Thymus (tissue), 11 donors: ENCODE results near the gene LARGE1. TPM values are rescaled to one million over a fixed set of nuclear protein-coding genes. Genes with fewer than 3 reads are reported as not detected.
A peak's percentile ranks its signal among the peaks of the same experiment; 100 is the strongest.
"Not testable (repeated sequence)": the region's sequence is repeated elsewhere in the genome, so short reads cannot be mapped to it uniquely, and the experiment has no call there.

Experiments
- DNase-seq, 9 donors: peaks; one replicate each; pipeline ENCODE4 v3.0.0-alpha.2; 2013; ENCODE audit warnings: low spot score in 9 of 9, low read depth in 6 of 9, missing footprints in 1 of 9
- H3K27ac ChIP-seq, 2 donors: one replicate each; pipeline ENCODE4 v1.5.1; 2013; ENCODE audit warnings: control low read depth in 1 of 2, low read depth in 1 of 2, low read length in 1 of 2, mild to moderate bottlenecking in 1 of 2, moderate library complexity in 1 of 2
- H3K27me3 ChIP-seq, 2 donors: one replicate each; pipeline ENCODE4 v1.5.1; 2013; ENCODE audit warnings: low read length in 1 of 2; ENCODE audit not compliant: control insufficient read depth in 2 of 2, insufficient read depth in 1 of 2
- H3K36me3 ChIP-seq, 2 donors: one replicate each; pipeline ENCODE4 v1.5.1; 2013; ENCODE audit warnings: low read length in 1 of 2, mild to moderate bottlenecking in 1 of 2, moderate library complexity in 1 of 2; ENCODE audit not compliant: control insufficient read depth in 2 of 2, insufficient read depth in 2 of 2
- H3K4me1 ChIP-seq, 2 donors: one replicate each; pipeline ENCODE4 v1.5.1; 2013; ENCODE audit warnings: low read length in 2 of 2; ENCODE audit not compliant: control insufficient read depth in 2 of 2, insufficient read depth in 2 of 2
- H3K4me3 ChIP-seq, 2 donors: one replicate each; pipeline ENCODE4 v1.5.1; 2013; ENCODE audit warnings: low read length in 2 of 2, control low read depth in 1 of 2, mild to moderate bottlenecking in 1 of 2
- H3K9me3 ChIP-seq, 2 donors: one replicate each; pipeline ENCODE4 v1.5.1; 2013; ENCODE audit warnings: low read length in 1 of 2, mild to moderate bottlenecking in 1 of 2; ENCODE audit not compliant: control insufficient read depth in 2 of 2, insufficient read depth in 1 of 2
- WGBS: extraction: QIAGEN DNeasy Blood & Tissue Kit; methylation state at CpG from one replicate; pipeline ENCODE4 v1.1.7; 2013; 5-methylcytosine and 5-hydroxymethylcytosine counted together
- polyA plus RNA-seq: library from polyadenylated mRNA; stranded (reverse); fragments of 200-250 nt; gene quantifications from one replicate; pipeline ENCODE4 v1.2.3, GENCODE V29; 2013
- total RNA-seq: library from RNA; stranded (reverse); fragments of 120-200 nt; gene quantifications from one replicate; pipeline ENCODE4 v1.2.4, GENCODE V29; 2013
- donor health status: healthy.

The LARGE1 gene
- total and polyA plus RNA-seq, 2 donors = 1.8 to 3.1 TPM

- DNase-seq = no peak
- no peak overlapping the region for H3K4me3 ChIP-seq
- 91% methylated on average over 12 of the region's 12 CpGs for WGBS
Measured at GRCh38 chr22:33861216-33861875, 58.9 kb downstream of the LARGE1 start.

GRCh38 chr22:33860386-33860785 is 59.9 kb downstream of the LARGE1 start:
- no peaks in the 10 kb centered on the region for H3K36me3 ChIP-seq
- 94% methylated on average over 8 of the region's 8 CpGs for WGBS

More at GRCh38 chr22:33861216-33861875, 58.9 kb downstream of the LARGE1 start:
- Histone ChIP-seq H3K9me3 (peaks cover 2 to 5% of the 10 kb centered on the region in 2 donors), H3K27ac (no peak overlapping the region), H3K4me1 (no peaks in the 10 kb centered on the region), H3K36me3 (no peaks in the 10 kb centered on the region), H3K27me3 (no peaks in the 10 kb centered on the region)

GRCh38 chr22:33859311-33859710 is 61.0 kb downstream of the LARGE1 start:
- Histone ChIP-seq H3K27me3 (no peaks in the 10 kb centered on the region), H3K27ac (no peak overlapping the region), H3K9me3 (peaks cover 3 to 7% of the 10 kb centered on the region in 2 donors), H3K4me3 (no peak overlapping the region), H3K4me1 (no peaks in the 10 kb centered on the region), H3K36me3 (no peaks in the 10 kb centered on the region)
- DNase-seq = no peak
- 97% methylated on average over 6 of the region's 6 CpGs for WGBS

More at GRCh38 chr22:33860386-33860785, 59.9 kb downstream of the LARGE1 start:
- DNase-seq = no peak
- Histone ChIP-seq H3K4me1 (no peaks in the 10 kb centered on the region), H3K27me3 (no peaks in the 10 kb centered on the region), H3K9me3 (peaks cover 3 to 5% of the 10 kb centered on the region in 2 donors), H3K4me3 (no peak overlapping the region), H3K27ac (no peak overlapping the region)

GRCh38 chr22:33858653-33859052 is 61.6 kb downstream of the LARGE1 start:
- not testable (repeated sequence) for DNase-seq, H3K27ac ChIP-seq, H3K36me3 ChIP-seq, H3K4me3 ChIP-seq, H3K27me3 ChIP-seq, H3K9me3 ChIP-seq, H3K4me1 ChIP-seq
- 95% methylated on average over 5 of the region's 5 CpGs for WGBS

- not testable (repeated sequence) for DNase-seq
Measured at GRCh38 chr22:33857767-33858166, 62.5 kb downstream of the LARGE1 start.

GRCh38 chr22:33854724-33855123 is 65.6 kb downstream of the LARGE1 start:
- Histone ChIP-seq H3K4me3 (no peak overlapping the region), H3K9me3 (peaks cover 2 to 7% of the 10 kb centered on the region in 2 donors), H3K27ac (no peak overlapping the region), H3K4me1 (no peaks in the 10 kb centered on the region), H3K27me3 (no peaks in the 10 kb centered on the region), H3K36me3 (no peaks in the 10 kb centered on the region)
- no peak for DNase-seq
- 96% methylated on average over 11 of the region's 11 CpGs for WGBS

More at GRCh38 chr22:33857767-33858166, 62.5 kb downstream of the LARGE1 start:
- not testable (repeated sequence) for H3K36me3 ChIP-seq, H3K4me3 ChIP-seq, H3K27me3 ChIP-seq, H3K9me3 ChIP-seq, H3K4me1 ChIP-seq, H3K27ac ChIP-seq
- WGBS = 97% methylated on average over 16 of the region's 16 CpGs

GRCh38 chr22:33853200-33854097 is 66.8 kb downstream of the LARGE1 start:
- Histone ChIP-seq H3K27me3 (no peaks in the 10 kb centered on the region), H3K36me3 (no peaks in the 10 kb centered on the region), H3K27ac (no peak overlapping the region), H3K9me3 (peaks cover 2 to 7% of the 10 kb centered on the region in 2 donors), H3K4me1 (no peaks in the 10 kb centered on the region), H3K4me3 (peak overlapping the region in 1 of 2 donors; percentile 19)
- 46% methylated on average over 9 of the region's 9 CpGs for WGBS
- DNase-seq = peak in 2 of 9 donors; percentile 2 to 11

- no peaks in the 10 kb centered on the region for H3K27me3 ChIP-seq
- H3K4me3 ChIP-seq = no peak overlapping the region
- H3K9me3 ChIP-seq = peaks cover 2% of the 10 kb centered on the region in 2 donors
- H3K4me1 ChIP-seq = no peaks in the 10 kb centered on the region
- no peaks in the 10 kb centered on the region for H3K36me3 ChIP-seq
- no peak overlapping the region for H3K27ac ChIP-seq
- 93% methylated on average over 5 of the region's 5 CpGs for WGBS
- DNase-seq = no peak
Measured at GRCh38 chr22:33851821-33852384, 68.4 kb downstream of the LARGE1 start.

GRCh38 chr22:33851240-33851639 is 69.0 kb downstream of the LARGE1 start:
- H3K36me3 ChIP-seq = no peaks in the 10 kb centered on the region

More at GRCh38 chr22:33851240-33851639, 69.0 kb downstream of the LARGE1 start:
- Histone ChIP-seq H3K27me3 (no peaks in the 10 kb centered on the region), H3K9me3 (peaks cover 0 to 2% of the 10 kb centered on the region in 2 donors), H3K27ac (no peak overlapping the region), H3K4me1 (no peaks in the 10 kb centered on the region), H3K4me3 (no peak overlapping the region)
- 90% methylated on average over 5 of the region's 5 CpGs for WGBS
- no peak for DNase-seq
